ENCODE measurements around the gene TOX3.

The TOX3 gene

DNA sequence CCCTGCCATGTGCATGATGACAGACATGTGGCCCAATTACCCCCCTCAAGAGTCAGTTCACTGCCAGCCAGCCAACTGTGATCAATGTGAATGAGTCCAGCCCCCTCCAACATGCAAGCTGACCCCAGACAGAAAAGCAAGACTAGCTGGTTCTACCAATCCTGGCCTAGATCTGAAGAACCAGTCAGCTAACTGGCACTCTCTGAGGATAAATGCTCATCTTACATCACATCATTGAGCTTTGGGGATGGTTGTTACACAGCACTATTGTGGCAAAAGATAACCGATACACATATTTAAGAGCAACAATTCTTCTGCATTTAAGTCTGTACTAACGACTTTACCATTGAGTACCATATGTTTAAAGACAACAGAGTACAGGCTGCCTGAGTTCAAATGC lies 106.7 kb downstream of the TOX3 start:
- no peaks in the 10 kb centered on the region for H3K9me3 ChIP-seq (ENCODE audit: control insufficient read depth, low read length)
- no peaks in the 10 kb centered on the region for H3K27me3 ChIP-seq (replicated peaks; ENCODE audit: control insufficient read depth, insufficient read depth, low read length, poor library complexity, severe bottlenecking)
- no peaks in the 10 kb centered on the region for H3K4me1 ChIP-seq (ENCODE audit: control insufficient read depth, insufficient read depth, low read length, poor library complexity, severe bottlenecking)
- no peak overlapping the region for H3K27ac ChIP-seq (ENCODE audit: insufficient read depth, low read length, poor library complexity, severe bottlenecking)
- H3K36me3 ChIP-seq (ENCODE audit: control insufficient read depth, insufficient read depth, low read length): no peaks in the 10 kb centered on the region
- no peak for DNase-seq
- no peak overlapping the region for H3K4me3 ChIP-seq (ENCODE audit: insufficient read depth, low read depth, low read length, poor library complexity, severe bottlenecking)

GRCh38 chr16:52439750-52440149 lies 107.2 kb downstream of the TOX3 start:
- H3K27ac ChIP-seq (ENCODE audit: insufficient read depth, low read length, poor library complexity, severe bottlenecking): no peak overlapping the region
- H3K27me3 ChIP-seq (replicated peaks; ENCODE audit: control insufficient read depth, insufficient read depth, low read length, poor library complexity, severe bottlenecking): no peaks in the 10 kb centered on the region
- no peaks in the 10 kb centered on the region for H3K9me3 ChIP-seq (ENCODE audit: control insufficient read depth, low read length)
- no peak for DNase-seq
- H3K4me3 ChIP-seq (ENCODE audit: insufficient read depth, low read depth, low read length, poor library complexity, severe bottlenecking): no peak overlapping the region
- no peaks in the 10 kb centered on the region for H3K36me3 ChIP-seq (ENCODE audit: control insufficient read depth, insufficient read depth, low read length)
- H3K4me1 ChIP-seq (ENCODE audit: control insufficient read depth, insufficient read depth, low read length, poor library complexity, severe bottlenecking): no peaks in the 10 kb centered on the region

GRCh38 chr16:52439171-52439701 lies 107.7 kb downstream of the TOX3 start:
- Histone ChIP-seq H3K36me3 (ENCODE audit: control insufficient read depth, insufficient read depth, low read length) (no peaks in the 10 kb centered on the region), H3K4me3 (ENCODE audit: insufficient read depth, low read depth, low read length, poor library complexity, severe bottlenecking) (no peak overlapping the region), H3K4me1 (ENCODE audit: control insufficient read depth, insufficient read depth, low read length, poor library complexity, severe bottlenecking) (no peaks in the 10 kb centered on the region), H3K27me3 (replicated peaks; ENCODE audit: control insufficient read depth, insufficient read depth, low read length, poor library complexity, severe bottlenecking) (no peaks in the 10 kb centered on the region), H3K27ac (ENCODE audit: insufficient read depth, low read length, poor library complexity, severe bottlenecking) (no peak overlapping the region), H3K9me3 (ENCODE audit: control insufficient read depth, low read length) (no peaks in the 10 kb centered on the region)
- no peak for DNase-seq

DNA sequence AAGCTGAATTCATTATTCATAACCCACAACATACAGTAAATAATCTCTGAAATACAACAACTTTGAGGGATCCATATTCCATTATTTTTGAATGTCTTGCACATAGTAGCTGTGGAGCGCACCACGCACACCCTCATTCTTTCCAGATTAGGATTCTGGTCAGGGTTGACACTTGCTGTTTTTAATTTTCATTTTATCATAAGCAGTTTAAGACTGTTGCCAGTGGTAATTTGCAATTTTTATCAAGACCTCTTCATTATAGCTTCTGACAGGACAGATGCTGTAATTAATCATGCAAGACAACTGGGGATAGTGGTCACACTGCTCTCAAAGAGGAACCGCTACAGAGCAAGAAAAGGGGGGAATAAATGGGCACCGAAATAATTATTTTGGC lies 109.7 kb downstream of the TOX3 start:
- no peak overlapping the region for H3K4me3 ChIP-seq (ENCODE audit: insufficient read depth, low read depth, low read length, poor library complexity, severe bottlenecking)
- H3K27ac ChIP-seq (ENCODE audit: insufficient read depth, low read length, poor library complexity, severe bottlenecking): no peak overlapping the region
- H3K36me3 ChIP-seq (ENCODE audit: control insufficient read depth, insufficient read depth, low read length): no peaks in the 10 kb centered on the region
- no peaks in the 10 kb centered on the region for H3K27me3 ChIP-seq (replicated peaks; ENCODE audit: control insufficient read depth, insufficient read depth, low read length, poor library complexity, severe bottlenecking)
- no peaks in the 10 kb centered on the region for H3K9me3 ChIP-seq (ENCODE audit: control insufficient read depth, low read length)
- no peaks in the 10 kb centered on the region for H3K4me1 ChIP-seq (ENCODE audit: control insufficient read depth, insufficient read depth, low read length, poor library complexity, severe bottlenecking)
- DNase-seq: no peak

- Histone ChIP-seq H3K4me3 (ENCODE audit: insufficient read depth, low read depth, low read length, poor library complexity, severe bottlenecking) (no peak overlapping the region), H3K27me3 (replicated peaks; ENCODE audit: control insufficient read depth, insufficient read depth, low read length, poor library complexity, severe bottlenecking) (no peaks in the 10 kb centered on the region), H3K4me1 (ENCODE audit: control insufficient read depth, insufficient read depth, low read length, poor library complexity, severe bottlenecking) (no peaks in the 10 kb centered on the region), H3K9me3 (ENCODE audit: control insufficient read depth, low read length) (no peaks in the 10 kb centered on the region), H3K27ac (ENCODE audit: insufficient read depth, low read length, poor library complexity, severe bottlenecking) (no peak overlapping the region), H3K36me3 (ENCODE audit: control insufficient read depth, insufficient read depth, low read length) (no peaks in the 10 kb centered on the region)
- no peak for DNase-seq
Observed at GRCh38 chr16:52436339-52437276, 110.3 kb downstream of the TOX3 start.

DNA sequence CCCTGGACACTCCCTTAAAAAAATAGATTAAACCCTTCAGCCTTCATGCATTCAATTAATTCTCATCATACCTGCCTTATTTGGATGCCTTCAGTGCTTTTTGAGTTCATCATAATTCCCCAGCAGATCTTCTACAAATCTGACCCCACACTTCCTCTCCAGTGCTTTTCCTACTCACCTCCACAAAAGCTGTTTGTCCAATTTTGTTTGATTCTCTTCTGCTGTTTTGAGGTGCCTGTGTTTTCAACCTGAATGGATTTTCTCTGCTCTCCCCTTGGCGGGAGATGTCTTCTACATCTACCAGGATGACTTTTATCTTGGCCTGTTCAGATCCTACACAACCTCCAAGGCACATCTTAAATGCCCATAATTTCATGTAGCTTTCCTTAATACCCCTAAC lies 112.7 kb downstream of the TOX3 start:
- no peaks in the 10 kb centered on the region for H3K9me3 ChIP-seq (ENCODE audit: control insufficient read depth, low read length)
- H3K4me1 ChIP-seq (ENCODE audit: control insufficient read depth, insufficient read depth, low read length, poor library complexity, severe bottlenecking): no peaks in the 10 kb centered on the region
- no peak overlapping the region for H3K27ac ChIP-seq (ENCODE audit: insufficient read depth, low read length, poor library complexity, severe bottlenecking)
- no peak for DNase-seq
- H3K27me3 ChIP-seq (replicated peaks; ENCODE audit: control insufficient read depth, insufficient read depth, low read length, poor library complexity, severe bottlenecking): no peaks in the 10 kb centered on the region
- no peaks in the 10 kb centered on the region for H3K36me3 ChIP-seq (ENCODE audit: control insufficient read depth, insufficient read depth, low read length)
- no peak overlapping the region for H3K4me3 ChIP-seq (ENCODE audit: insufficient read depth, low read depth, low read length, poor library complexity, severe bottlenecking)

GRCh38 chr16:52433643-52434042 lies 113.3 kb downstream of the TOX3 start:
- Histone ChIP-seq H3K4me3 (ENCODE audit: insufficient read depth, low read depth, low read length, poor library complexity, severe bottlenecking) (no peak overlapping the region), H3K27ac (ENCODE audit: insufficient read depth, low read length, poor library complexity, severe bottlenecking) (no peak overlapping the region), H3K27me3 (replicated peaks; ENCODE audit: control insufficient read depth, insufficient read depth, low read length, poor library complexity, severe bottlenecking) (no peaks in the 10 kb centered on the region)

DNA sequence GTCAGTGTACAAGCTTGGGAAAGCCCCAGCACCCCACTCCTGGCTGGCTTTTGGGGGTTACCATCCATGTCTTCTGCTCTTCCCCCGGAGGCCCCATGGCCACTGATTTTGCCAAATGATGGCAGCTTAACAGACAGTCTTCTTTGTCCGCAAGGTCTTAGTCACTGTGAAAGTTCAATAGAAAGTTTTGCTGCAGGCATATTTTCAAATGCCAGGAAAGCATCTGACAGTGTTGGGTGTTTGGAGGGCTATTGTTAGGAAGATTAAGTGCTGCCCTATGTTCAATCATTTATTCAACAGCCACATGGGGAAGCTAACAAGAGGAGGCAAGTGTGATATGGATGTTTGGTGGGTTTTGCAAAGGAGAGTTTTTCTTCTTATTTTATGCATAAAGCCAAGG lies 122.4 kb downstream of the TOX3 start:
- no peak overlapping the region for H3K4me3 ChIP-seq (ENCODE audit: insufficient read depth, low read depth, low read length, poor library complexity, severe bottlenecking)
- H3K9me3 ChIP-seq (ENCODE audit: control insufficient read depth, low read length): no peaks in the 10 kb centered on the region
- H3K27ac ChIP-seq (ENCODE audit: insufficient read depth, low read length, poor library complexity, severe bottlenecking): no peak overlapping the region
- H3K27me3 ChIP-seq (replicated peaks; ENCODE audit: control insufficient read depth, insufficient read depth, low read length, poor library complexity, severe bottlenecking): no peaks in the 10 kb centered on the region
- H3K36me3 ChIP-seq (ENCODE audit: control insufficient read depth, insufficient read depth, low read length): no peaks in the 10 kb centered on the region
- no peak for DNase-seq
- no peaks in the 10 kb centered on the region for H3K4me1 ChIP-seq (ENCODE audit: control insufficient read depth, insufficient read depth, low read length, poor library complexity, severe bottlenecking)

More at GRCh38 chr16:52433643-52434042, 113.3 kb downstream of the TOX3 start:
- no peak for DNase-seq
- Histone ChIP-seq H3K36me3 (ENCODE audit: control insufficient read depth, insufficient read depth, low read length) (no peaks in the 10 kb centered on the region), H3K4me1 (ENCODE audit: control insufficient read depth, insufficient read depth, low read length, poor library complexity, severe bottlenecking) (no peaks in the 10 kb centered on the region), H3K9me3 (ENCODE audit: control insufficient read depth, low read length) (no peaks in the 10 kb centered on the region)

DNA sequence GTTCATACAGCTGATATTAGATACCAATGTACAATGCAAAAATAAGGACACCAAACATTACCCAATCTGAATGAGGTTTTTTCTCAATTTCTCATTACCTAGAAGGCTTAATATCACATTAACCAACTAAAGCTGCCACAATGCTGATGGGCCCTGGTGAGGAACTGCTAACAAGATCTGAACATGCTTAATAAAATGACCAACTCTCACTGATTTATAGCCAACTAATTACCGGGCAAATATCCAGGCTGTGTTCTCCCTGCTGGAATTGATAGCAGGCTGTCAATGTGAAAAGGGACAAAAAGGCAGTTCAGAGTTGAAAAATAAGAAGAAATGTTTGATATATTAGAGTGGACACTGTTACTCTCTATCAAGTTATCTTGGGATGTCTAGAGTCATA lies 124.6 kb downstream of the TOX3 start:
- H3K9me3 ChIP-seq (ENCODE audit: control insufficient read depth, low read length): no peaks in the 10 kb centered on the region
- H3K27ac ChIP-seq (ENCODE audit: insufficient read depth, low read length, poor library complexity, severe bottlenecking): no peak overlapping the region
- H3K4me1 ChIP-seq (ENCODE audit: control insufficient read depth, insufficient read depth, low read length, poor library complexity, severe bottlenecking): no peaks in the 10 kb centered on the region
- H3K36me3 ChIP-seq (ENCODE audit: control insufficient read depth, insufficient read depth, low read length): no peaks in the 10 kb centered on the region
- H3K27me3 ChIP-seq (replicated peaks; ENCODE audit: control insufficient read depth, insufficient read depth, low read length, poor library complexity, severe bottlenecking): no peaks in the 10 kb centered on the region
- H3K4me3 ChIP-seq (ENCODE audit: insufficient read depth, low read depth, low read length, poor library complexity, severe bottlenecking): no peak overlapping the region
- no peak for DNase-seq

- Histone ChIP-seq H3K27ac (ENCODE audit: insufficient read depth, low read length, poor library complexity, severe bottlenecking) (no peak overlapping the region), H3K27me3 (replicated peaks; ENCODE audit: control insufficient read depth, insufficient read depth, low read length, poor library complexity, severe bottlenecking) (no peaks in the 10 kb centered on the region), H3K9me3 (ENCODE audit: control insufficient read depth, low read length) (no peaks in the 10 kb centered on the region), H3K4me1 (ENCODE audit: control insufficient read depth, insufficient read depth, low read length, poor library complexity, severe bottlenecking) (no peaks in the 10 kb centered on the region), H3K36me3 (ENCODE audit: control insufficient read depth, insufficient read depth, low read length) (no peaks in the 10 kb centered on the region), H3K4me3 (ENCODE audit: insufficient read depth, low read depth, low read length, poor library complexity, severe bottlenecking) (no peak overlapping the region)
- DNase-seq: no peak
Observed at GRCh38 chr16:52418201-52418600, 128.7 kb downstream of the TOX3 start.

All from effector memory CD4-positive, alpha-beta T cell (primary cell).